Measurements from ENCODE around the gene ZNF543. TPM values are rescaled to one million over a fixed set of nuclear protein-coding genes. Genes with fewer than 3 reads are reported as not detected.

The ZNF543 gene
- total and polyA plus RNA-seq, 2 of the 13 experiments (the other 11 are each of a cell fraction or from before 2014, with no cell fraction given): 2.1 to 8.9 TPM

GRCh38 chr19:57362997-57363687 is 42.9 kb downstream of the ZNF543 start, which contains the start of the genes TRAPPC2B and ZNF547 (continued):
- no peak for TF ChIP-seq NFATC3 (CRISPR knock-in tag; IDR thresholded peaks at IDR 0.05)
- TF ChIP-seq IRF9 (CRISPR knock-in tag; IDR thresholded peaks at IDR 0.05; ENCODE audit: borderline replicate concordance): peak; percentile 83
- TF ChIP-seq PHF21A (CRISPR knock-in tag; IDR thresholded peaks at IDR 0.05): 0 out of 2 replicates have a peak, but pooled peaks have one; percentile 49
- TF ChIP-seq ELF1 (CRISPR knock-in tag; IDR thresholded peaks at IDR 0.05): peak; percentile 92
- no peak for TF ChIP-seq MBD4 (IDR thresholded peaks at IDR 0.05; ENCODE audit: borderline replicate concordance, low read length)
- no peak for TF ChIP-seq PTBP1 (IDR thresholded peaks at IDR 0.05; ENCODE audit: low read depth, low read length, poor library complexity, severe bottlenecking)
- TF ChIP-seq ZNF337 (CRISPR knock-in tag; IDR thresholded peaks at IDR 0.05; ENCODE audit: borderline replicate concordance, low read depth): peak; percentile 85; the same call in 1 of the 2 replicates
- no peak for TF ChIP-seq RNF2 (conservative IDR thresholded peaks at IDR 0.05; ENCODE audit: low read depth)
- TF ChIP-seq ZBTB46 (CRISPR knock-in tag; IDR thresholded peaks at IDR 0.05; ENCODE audit: borderline replicate concordance): no peak
- TF ChIP-seq PAX8 (CRISPR knock-in tag; IDR thresholded peaks at IDR 0.05; ENCODE audit: borderline replicate concordance): no peak
- TF ChIP-seq ZBTB8A (CRISPR knock-in tag; IDR thresholded peaks at IDR 0.05; ENCODE audit: borderline replicate concordance, low read depth): no peak
- no peak for TF ChIP-seq RBAK (CRISPR knock-in tag; IDR thresholded peaks at IDR 0.05)
- TF ChIP-seq ZNF775 (CRISPR knock-in tag; IDR thresholded peaks at IDR 0.05; ENCODE audit: borderline replicate concordance): no peak
- TF ChIP-seq RFX1 (IDR thresholded peaks at IDR 0.05): no peak
- no peak for TF ChIP-seq ZNF318 (CRISPR knock-in tag; IDR thresholded peaks at IDR 0.05)
- no peak for TF ChIP-seq STAG1 (CRISPR knock-in tag; IDR thresholded peaks at IDR 0.05)
- no peak for TF ChIP-seq ZC3H4 (CRISPR knock-in tag; IDR thresholded peaks at IDR 0.05; ENCODE audit: borderline replicate concordance)
- no peak for TF ChIP-seq MAZ (IDR thresholded peaks at IDR 0.05; ENCODE audit: borderline replicate concordance, low read depth, low read length)
- TF ChIP-seq MAZ (CRISPR knock-in tag; IDR thresholded peaks at IDR 0.05; ENCODE audit: low read depth): peak; percentile 73
- 0 out of 2 replicates have a peak, but pooled peaks have one; percentile 19 for TF ChIP-seq BCL6 (CRISPR knock-in tag; IDR thresholded peaks at IDR 0.05)
